ENCODE results near the gene NAV2.
"Not testable (repeated sequence)": the region's sequence is repeated elsewhere in the genome, so short reads cannot be mapped to it uniquely, and the experiment has no call there.

Gene NAV2

DNA sequence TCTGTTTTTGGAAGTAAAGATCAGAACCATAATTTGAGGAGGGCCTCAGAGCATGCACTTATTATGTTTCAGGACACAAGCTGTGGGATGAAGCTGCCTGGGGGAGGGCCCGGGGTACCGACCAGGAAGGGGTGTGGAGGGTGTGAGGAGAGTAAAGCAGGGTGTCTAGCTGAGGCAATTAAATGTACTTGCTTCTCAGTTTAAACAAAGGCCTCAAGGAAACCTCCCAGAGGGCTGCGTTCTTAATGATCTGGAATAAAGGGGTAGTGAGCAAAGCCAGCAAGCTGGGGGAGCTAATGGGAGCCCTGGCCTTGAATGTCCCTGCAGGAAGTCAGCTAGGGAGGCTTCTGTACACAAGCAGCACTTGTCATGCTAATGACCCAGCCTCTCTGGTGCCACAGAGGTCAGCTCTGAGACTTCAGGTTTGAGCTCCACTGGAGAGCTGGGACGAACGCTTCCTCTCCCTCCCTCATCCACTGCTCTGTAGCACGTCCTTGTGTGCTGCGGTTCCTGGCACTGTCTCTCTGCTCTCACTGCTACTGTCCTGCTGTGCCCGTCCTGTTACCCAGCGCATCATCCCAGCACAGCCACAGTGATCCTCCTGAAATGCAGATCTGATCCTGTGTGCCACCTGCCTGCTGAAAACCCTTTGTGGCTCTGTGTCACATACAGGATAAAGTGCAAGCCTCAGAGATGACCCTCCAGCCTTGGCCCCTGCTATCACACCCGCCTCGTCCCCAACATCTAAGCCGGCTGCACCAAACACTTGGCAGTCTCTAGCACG is 287.9 kb downstream of the NAV2 start:
- DNase-seq (ENCODE audit: low read depth) = no peak
- no peak overlapping the region for H3K4me3 ChIP-seq (ENCODE audit: low read depth, low read length)
- TF ChIP-seq, protein P1, sequence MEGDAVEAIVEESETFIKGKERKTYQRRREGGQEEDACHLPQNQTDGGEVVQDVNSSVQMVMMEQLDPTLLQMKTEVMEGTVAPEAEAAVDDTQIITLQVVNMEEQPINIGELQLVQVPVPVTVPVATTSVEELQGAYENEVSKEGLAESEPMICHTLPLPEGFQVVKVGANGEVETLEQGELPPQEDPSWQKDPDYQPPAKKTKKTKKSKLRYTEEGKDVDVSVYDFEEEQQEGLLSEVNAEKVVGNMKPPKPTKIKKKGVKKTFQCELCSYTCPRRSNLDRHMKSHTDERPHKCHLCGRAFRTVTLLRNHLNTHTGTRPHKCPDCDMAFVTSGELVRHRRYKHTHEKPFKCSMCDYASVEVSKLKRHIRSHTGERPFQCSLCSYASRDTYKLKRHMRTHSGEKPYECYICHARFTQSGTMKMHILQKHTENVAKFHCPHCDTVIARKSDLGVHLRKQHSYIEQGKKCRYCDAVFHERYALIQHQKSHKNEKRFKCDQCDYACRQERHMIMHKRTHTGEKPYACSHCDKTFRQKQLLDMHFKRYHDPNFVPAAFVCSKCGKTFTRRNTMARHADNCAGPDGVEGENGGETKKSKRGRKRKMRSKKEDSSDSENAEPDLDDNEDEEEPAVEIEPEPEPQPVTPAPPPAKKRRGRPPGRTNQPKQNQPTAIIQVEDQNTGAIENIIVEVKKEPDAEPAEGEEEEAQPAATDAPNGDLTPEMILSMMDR (IDR thresholded peaks at IDR 0.05; ENCODE audit: insufficient read depth, low read depth, low read length, missing control alignments) = no peak

DNA sequence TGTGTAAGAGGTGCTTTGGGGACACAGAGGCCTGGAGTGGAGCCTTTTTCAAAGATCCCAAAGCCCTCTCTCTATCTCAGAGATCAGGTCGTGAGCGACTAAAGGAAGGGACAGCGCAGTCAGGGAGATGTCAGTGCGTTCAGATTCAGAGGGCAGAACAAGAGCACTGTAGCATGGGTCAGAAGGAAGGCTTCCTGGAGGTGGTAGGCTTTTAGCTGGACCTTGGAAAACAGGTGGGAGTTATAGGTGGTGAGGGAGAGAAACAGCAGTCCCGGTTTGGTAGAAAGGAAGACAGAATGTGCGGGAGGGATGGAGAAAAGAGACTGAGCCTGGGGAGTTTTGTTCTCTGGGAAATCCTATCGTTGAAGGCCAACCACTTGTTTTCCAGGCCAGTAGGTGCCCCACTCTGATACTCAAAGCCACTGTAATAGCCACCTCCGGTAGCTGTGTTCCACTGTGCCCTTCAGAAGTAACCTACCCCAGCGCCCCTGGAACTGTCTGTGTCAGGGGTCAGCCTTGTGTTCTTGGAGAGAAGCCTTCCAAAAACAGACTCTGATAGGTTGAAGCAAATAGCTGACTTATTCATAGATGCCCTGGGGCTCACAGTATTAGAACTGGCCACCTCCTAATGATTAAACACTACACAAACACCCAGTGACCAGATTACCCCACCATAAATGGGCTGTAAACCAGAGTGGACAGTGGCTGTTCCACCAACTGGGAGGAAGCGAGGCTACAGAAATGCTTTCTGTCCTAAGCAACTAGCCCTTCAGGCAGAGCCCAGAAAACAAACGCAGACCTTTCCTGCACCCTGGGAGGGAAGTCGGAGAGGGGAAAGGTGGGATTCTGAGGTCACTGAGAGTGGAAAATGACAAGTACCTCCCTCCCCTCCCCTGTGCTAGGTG is 289.9 kb downstream of the NAV2 start:
- DNase-seq (ENCODE audit: low read depth) = no peak
- TF ChIP-seq, protein P1 (IDR thresholded peaks at IDR 0.05; ENCODE audit: insufficient read depth, low read depth, low read length, missing control alignments) = no peak
- H3K4me3 ChIP-seq (ENCODE audit: low read depth, low read length) = no peak overlapping the region

DNA sequence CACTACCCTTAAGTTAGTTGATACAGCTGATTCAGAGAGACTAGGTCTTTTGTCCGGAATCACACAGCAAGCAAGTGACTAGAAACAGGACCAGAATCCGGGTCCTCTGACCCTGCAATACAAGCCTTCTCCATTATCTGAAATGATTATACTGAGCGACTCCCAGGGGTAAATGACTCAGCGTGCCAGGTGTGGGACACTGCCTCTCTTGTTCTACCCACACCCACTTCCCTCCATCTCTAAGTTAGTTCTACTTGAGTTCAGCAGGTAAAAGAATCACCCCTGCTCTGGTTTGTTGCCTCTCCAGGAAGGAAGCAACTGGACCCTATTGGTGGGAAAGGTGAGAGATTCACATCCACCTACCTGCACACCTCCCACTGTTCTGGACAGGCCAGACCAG is 290.7 kb downstream of the NAV2 start:
- TF ChIP-seq, protein P1 (IDR thresholded peaks at IDR 0.05; ENCODE audit: insufficient read depth, low read depth, low read length, missing control alignments) = no peak
- no peak overlapping the region for H3K4me3 ChIP-seq (ENCODE audit: low read depth, low read length)

DNA sequence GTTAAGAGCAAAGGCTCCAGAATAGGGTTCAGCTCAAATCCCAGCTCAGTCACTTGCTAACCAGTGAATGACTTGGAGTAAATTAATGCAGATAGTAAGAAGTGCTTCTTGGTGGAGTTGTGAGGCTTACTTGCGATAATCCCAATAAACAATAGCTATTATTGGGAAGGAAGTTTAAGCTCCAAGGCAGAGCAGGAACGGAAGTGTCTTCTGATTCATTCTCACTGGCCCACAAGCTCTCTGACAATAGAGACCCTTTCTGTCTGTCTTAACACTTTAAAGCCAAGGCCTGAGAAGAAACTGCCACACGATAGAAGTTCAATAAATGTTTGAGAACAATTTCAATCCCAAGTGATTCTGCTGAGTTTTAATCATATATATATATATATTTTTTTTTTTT is 292.2 kb downstream of the NAV2 start:
- DNase-seq (ENCODE audit: low read depth) = no peak
- H3K4me3 ChIP-seq (ENCODE audit: low read depth, low read length) = no peak overlapping the region
- TF ChIP-seq, protein P1 (IDR thresholded peaks at IDR 0.05; ENCODE audit: insufficient read depth, low read depth, low read length, missing control alignments) = no peak

More for the DNA sequence above, 290.7 kb downstream of the NAV2 start:
- DNase-seq (ENCODE audit: low read depth) = no peak

DNA sequence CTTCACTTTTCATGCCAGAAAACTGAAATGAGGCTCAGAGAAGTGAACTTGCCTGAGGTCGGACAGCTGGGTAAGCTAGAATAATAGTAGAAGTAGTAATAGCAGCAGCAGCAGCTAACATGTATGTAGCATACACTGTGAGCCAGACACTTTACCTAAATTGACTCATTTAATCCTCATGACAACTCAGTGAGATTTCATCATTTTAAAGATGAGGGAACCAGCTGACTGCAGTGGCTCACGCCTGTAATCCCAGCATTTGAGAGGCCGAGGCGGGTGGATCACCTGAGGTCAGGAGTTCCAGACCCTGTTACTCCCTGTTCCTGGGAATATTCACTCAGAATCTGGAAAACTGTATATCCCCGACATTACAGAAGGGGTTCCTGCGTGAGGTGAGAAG is 293.1 kb downstream of the NAV2 start:
- TF ChIP-seq, protein P1 (IDR thresholded peaks at IDR 0.05; ENCODE audit: insufficient read depth, low read depth, low read length, missing control alignments) = no peak
- DNase-seq (ENCODE audit: low read depth) = no peak
- no peak overlapping the region for H3K4me3 ChIP-seq (ENCODE audit: low read depth, low read length)

DNA sequence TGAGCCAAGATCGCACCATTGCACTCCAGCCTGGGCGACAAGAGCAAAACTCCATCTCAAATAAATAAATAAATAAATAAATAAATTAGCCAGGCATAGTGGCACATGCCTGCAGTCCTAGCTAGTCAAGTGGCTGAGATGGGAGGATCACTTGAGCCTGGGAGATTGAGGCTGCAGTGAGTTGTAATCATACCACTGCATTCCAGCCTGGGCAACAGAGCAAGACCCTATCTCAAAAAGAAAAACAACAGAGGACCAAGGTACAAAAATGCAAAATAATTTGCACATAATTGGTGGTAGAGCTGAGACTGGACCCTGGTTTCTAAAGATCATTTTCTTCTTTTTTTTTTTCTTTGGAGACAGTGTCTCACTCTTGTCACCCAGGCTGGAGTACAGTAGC is 294.0 kb downstream of the NAV2 start:
- not testable (repeated sequence) for DNase-seq (ENCODE audit: low read depth); H3K4me3 ChIP-seq (ENCODE audit: low read depth, low read length)

DNA sequence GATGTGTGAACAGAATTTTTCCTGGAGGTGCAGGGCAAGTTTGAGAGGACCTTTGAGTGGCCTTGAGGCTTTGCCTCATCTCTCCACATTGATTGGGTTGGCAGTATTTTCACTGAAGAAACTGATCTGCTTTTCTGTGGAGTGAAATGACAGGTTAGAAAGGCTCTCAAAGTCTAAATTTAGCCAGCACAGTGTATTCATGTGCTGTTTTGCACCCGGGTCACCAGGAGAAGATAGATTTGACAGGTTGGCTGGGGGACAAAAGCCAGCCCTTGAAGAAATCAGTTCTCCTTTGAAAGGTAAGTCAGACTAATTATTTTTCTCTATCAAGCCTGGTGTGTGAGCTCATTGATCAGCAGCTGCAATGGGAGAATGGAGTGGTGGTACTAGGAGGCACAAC is 294.7 kb downstream of the NAV2 start:
- DNase-seq (ENCODE audit: low read depth) = no peak
- TF ChIP-seq, protein P1 (IDR thresholded peaks at IDR 0.05; ENCODE audit: insufficient read depth, low read depth, low read length, missing control alignments) = no peak
- no peak overlapping the region for H3K4me3 ChIP-seq (ENCODE audit: low read depth, low read length)
